Epithelial cell of esophagus (primary cell): ENCODE results near the gene SRI.

ENCODE experiments used
- DNase-seq: peaks from one replicate; pipeline ENCODE4 v3.0.0; 2010; ENCODE audit warnings: low read depth
- H3K4me3 ChIP-seq: 2 replicates; pipeline ENCODE4 v1.5.1; 2011; ENCODE audit warnings: mild to moderate bottlenecking, low read length, control low read depth
- CTCF ChIP-seq: IDR thresholded peaks from 2 replicates; pipeline ENCODE4 v1.5.1; 2011; ENCODE audit warnings: low read depth, mild to moderate bottlenecking, low read length, control low read depth, inconsistent platforms; ENCODE audit not compliant: insufficient read depth; ENCODE audit errors: missing control alignments

The SRI gene

GRCh38 chr7:88185650-88186049 is 34.2 kb downstream of the SRI start:
- no peak for TF ChIP-seq CTCF
- no peak overlapping the region for H3K4me3 ChIP-seq
- no peak for DNase-seq

GRCh38 chr7:88184848-88185304 is 35.0 kb downstream of the SRI start:
- no peak for TF ChIP-seq CTCF
- DNase-seq = peak; percentile 73
- no peak overlapping the region for H3K4me3 ChIP-seq

GRCh38 chr7:88183051-88183450 is 36.8 kb downstream of the SRI start:
- peak; percentile 80 for DNase-seq
- H3K4me3 ChIP-seq = no peak overlapping the region
- TF ChIP-seq CTCF = no peak

- DNase-seq = no peak
- TF ChIP-seq CTCF = no peak
- no peak overlapping the region for H3K4me3 ChIP-seq
These were observed 43.6 kb downstream of the SRI start for GRCh38 chr7:88176190-88176589.

DNA sequence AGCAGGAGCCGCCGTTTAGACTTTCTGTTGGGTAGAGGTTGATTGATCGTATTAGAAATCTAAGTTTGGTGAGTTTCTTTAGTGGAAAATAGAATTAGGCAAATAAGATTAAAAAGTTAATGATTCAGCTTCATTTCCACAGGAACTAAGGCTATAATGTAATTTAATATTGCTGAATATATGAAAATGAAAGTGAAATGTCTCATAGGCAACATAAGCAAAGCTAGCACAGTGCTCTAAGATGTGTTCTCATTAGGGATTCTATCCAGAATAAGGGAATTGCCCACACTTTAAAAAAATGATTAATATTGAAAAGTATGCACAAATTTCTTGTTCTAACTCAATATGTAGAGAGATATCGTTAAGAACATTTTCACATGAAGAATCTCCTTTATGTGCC is 47.0 kb downstream of the SRI start:
- no peak for TF ChIP-seq CTCF
- H3K4me3 ChIP-seq = no peak overlapping the region

DNA sequence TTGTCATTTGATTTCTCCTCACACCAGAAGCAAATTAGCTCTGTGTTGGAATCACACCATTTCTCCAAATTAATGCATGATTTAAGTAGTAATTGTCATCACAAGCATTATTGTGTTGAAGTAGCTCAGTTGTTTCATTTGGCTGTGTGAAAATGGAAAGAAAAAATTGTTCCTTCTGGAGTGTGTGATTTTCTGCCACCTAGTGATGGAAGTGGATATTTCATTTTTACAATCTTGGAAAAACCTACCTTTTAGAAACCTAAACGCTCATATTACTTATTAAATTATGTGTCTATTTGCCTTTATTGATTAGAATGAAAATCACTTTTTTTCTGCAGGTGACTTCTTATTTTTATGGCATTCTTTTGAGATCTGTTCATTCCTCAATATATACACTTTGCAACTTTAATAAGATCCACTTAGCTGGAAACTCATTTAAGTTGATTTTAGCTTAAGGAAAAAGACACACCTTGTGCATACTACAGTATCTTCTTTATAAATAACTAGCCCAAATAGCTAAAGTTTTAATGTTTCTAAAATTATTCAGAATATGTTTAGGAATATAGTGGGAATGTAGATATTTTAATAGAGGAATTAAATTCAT is 50.0 kb downstream of the SRI start:
- peak; percentile 30 for DNase-seq
- no peak overlapping the region for H3K4me3 ChIP-seq
- TF ChIP-seq CTCF = peak; percentile 51

More for the DNA sequence above, 47.0 kb downstream of the SRI start:
- no peak for DNase-seq

GRCh38 chr7:88167721-88168120 is 52.1 kb downstream of the SRI start:
- TF ChIP-seq CTCF = no peak
- H3K4me3 ChIP-seq = no peak overlapping the region
- DNase-seq = no peak
